GM12865 (cell line): ENCODE data around the gene LOXL4.

Source experiments
- DNase-seq: peaks from one replicate; pipeline ENCODE4 v3.0.0; 2010; ENCODE audit warnings: low read depth
- H3K4me3 ChIP-seq: 2 replicates; pipeline ENCODE4 v1.5.1; 2011; ENCODE audit warnings: mild to moderate bottlenecking, low read depth, low read length, control low read depth
- TF ChIP-seq, protein P1 (sequence below): IDR thresholded peaks from 2 replicates; pipeline ENCODE4 v1.5.1; 2011; ENCODE audit warnings: low read length, control low read depth, low read depth, inconsistent platforms; ENCODE audit not compliant: insufficient read depth; ENCODE audit errors: missing control alignments

LOXL4 gene

DNA sequence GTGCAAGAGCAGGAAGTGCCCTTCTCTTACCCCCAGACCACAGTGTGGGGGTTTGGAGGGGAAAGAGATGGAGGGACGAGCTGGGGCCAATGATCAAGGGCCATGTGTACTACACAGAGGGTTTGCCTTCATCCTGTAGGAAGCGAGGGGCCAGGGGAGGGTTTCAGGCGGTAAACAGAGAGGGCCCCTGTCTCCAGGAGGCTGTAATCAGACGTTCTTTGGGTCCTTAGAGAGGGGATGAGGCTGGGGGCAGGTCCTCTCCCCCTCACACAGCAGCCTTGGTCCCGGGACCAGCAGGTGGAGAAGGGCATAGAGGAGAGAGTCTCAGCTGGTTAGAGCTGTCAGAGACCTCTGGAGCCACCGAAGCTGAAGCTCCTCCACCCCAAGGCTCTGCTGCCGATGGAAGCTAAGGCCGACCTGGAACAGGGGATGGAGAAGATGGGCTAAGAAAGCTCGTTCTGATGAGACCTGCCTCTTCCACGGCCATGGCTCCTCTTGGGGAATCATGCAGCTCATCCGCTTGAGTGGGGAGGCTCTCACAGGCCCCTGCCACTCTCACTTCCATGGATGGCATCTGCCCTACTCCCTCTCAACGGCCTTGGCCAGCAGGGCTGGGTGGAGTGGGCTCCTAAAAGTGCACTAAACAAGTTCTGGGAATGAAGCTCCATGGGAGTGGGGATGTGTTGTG is 3.5 kb downstream of the LOXL4 start:
- H3K4me3 ChIP-seq: no peak overlapping the region
- TF ChIP-seq, protein P1, sequence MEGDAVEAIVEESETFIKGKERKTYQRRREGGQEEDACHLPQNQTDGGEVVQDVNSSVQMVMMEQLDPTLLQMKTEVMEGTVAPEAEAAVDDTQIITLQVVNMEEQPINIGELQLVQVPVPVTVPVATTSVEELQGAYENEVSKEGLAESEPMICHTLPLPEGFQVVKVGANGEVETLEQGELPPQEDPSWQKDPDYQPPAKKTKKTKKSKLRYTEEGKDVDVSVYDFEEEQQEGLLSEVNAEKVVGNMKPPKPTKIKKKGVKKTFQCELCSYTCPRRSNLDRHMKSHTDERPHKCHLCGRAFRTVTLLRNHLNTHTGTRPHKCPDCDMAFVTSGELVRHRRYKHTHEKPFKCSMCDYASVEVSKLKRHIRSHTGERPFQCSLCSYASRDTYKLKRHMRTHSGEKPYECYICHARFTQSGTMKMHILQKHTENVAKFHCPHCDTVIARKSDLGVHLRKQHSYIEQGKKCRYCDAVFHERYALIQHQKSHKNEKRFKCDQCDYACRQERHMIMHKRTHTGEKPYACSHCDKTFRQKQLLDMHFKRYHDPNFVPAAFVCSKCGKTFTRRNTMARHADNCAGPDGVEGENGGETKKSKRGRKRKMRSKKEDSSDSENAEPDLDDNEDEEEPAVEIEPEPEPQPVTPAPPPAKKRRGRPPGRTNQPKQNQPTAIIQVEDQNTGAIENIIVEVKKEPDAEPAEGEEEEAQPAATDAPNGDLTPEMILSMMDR: no peak
- DNase-seq: no peak

DNA sequence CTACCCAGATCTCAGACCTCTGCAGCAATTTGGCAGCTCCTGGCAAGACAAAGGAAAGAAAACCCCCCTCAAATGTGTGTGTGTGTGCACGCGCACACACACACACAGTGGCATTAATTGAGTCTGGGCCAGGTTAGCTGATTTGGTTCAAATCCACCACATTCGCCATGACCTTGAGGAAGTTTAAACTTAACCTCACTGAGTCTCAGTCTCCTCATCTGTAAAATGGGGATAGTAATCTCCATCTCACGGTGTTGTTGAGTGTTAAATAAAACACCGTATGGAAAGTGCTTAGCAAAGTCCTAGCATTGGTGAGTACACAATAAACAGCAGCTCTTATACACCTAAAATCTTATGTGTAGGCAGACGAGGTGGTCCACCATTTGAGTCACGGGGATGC is 4.9 kb downstream of the LOXL4 start:
- TF ChIP-seq, protein P1: no peak
- no peak overlapping the region for H3K4me3 ChIP-seq
- no peak for DNase-seq

DNA sequence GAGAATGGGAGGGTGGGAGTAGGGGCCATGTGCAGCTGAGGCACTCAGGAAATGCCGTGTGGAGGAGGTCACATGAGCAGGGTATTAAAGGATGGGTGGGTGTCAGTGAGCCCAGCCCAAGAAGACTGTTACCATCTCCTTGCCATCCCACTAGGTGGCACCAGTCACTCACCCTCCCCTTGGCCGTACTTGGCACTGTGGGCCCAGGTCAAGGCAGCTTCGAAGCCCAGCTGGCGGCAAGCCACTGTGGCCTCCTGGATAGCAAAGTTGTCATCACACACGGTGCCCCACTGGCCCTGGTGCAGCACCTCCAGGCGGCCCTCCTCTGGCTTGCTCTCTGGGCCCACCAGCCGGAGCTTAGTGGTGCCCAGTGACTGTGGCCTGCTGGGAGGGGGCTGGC is 5.4 kb downstream of the LOXL4 start:
- peak; percentile 56 for DNase-seq
- no peak overlapping the region for H3K4me3 ChIP-seq
- TF ChIP-seq, protein P1: peak; percentile 31

DNA sequence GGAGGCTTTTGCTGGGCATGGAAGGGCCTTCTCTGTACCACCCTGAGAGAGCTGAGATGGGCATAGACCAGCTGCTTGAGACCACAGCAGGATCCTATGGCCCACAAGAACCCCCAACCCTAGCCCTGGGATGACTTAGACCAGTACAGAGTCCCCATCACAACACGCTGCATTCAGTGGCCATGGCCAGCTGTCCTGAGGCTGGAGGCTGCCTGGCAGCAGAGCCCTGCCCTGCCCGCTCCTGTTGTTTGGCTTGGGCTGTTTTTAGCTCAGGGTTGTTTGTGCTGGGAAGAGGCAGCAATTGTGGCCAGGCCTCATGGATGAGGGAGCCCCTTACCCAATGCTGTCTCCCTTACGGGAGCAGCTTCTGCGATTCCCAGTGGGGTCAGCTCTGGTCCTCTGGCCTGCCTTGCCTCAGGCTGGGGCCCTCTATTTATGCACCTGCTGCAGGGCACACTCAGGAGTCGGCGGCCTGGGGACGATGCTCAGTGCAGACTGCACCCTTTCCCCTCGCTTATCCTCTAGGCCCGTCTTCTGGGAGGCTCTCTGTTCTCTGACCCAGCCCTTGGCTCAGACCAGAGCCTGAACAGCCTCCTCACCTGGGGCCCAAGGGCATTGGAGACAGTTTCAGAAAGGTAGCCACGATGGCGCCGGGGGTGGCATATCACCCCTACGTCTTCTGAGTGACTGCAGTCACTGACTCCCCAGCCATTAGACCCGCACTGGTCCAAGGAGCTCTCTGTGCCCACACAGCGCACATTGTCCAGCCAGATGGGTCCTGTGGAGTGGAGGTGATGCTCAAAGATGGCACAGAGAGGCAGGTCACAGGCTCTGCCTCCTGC is 6.3 kb downstream of the LOXL4 start:
- TF ChIP-seq, protein P1: no peak
- no peak overlapping the region for H3K4me3 ChIP-seq
- DNase-seq: no peak

DNA sequence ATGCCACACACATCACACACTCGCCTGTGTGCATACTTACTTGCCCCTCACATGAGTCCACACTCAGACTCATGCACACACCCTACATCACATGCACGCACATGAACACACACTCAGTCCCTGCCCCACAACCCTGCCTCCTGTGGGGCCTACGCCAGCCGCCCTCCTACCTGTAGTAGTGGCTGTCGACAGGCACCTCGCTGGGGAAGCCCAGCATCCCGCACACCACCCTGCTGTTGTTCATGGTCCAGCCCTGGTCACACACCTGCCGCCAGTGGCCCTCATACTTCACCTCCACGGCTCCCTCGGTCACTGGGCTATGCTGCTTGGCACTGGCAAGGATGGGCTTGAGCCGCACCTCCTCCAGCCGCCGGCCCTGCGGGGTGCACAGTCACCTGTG is 7.2 kb downstream of the LOXL4 start:
- no peak for DNase-seq

DNA sequence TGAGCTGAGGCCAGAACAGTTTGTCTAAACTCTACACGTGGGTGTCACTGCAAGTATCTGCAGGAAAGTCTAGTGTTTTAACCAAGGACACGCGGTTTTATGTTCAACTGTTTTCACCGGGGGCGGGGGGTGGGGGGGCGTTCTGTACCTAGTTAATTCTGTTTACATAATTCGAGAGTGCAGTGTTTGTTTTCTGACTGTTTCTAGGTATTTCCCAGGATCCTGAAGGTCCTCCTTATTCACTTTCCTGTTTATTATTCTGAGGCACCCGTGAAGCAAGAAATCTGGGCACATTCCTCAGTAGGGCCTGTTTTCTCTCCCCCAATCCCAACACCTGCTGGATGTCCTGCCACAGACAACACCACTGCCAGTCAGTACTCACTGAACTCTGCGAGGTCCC is 7.6 kb downstream of the LOXL4 start:
- no peak for DNase-seq
- H3K4me3 ChIP-seq: no peak overlapping the region
- TF ChIP-seq, protein P1: no peak

More for the DNA sequence above, 7.2 kb downstream of the LOXL4 start:
- H3K4me3 ChIP-seq: no peak overlapping the region
- TF ChIP-seq, protein P1: no peak
